ENCODE data around the gene POC1B. TPM values are rescaled to one million over a fixed set of nuclear protein-coding genes. Genes with fewer than 3 reads are reported as not detected.
A peak's percentile ranks its signal among the peaks of the same experiment; 100 is the strongest.

Gene POC1B
- 5.7 TPM for total RNA-seq (ENCODE audit: unreplicated experiment)
- long read RNA-seq, partial matches to known transcripts = 1 of 2 reads
- long read RNA-seq, other reads (novel, unspliced or antisense) = 1 of 2 reads

DNA sequence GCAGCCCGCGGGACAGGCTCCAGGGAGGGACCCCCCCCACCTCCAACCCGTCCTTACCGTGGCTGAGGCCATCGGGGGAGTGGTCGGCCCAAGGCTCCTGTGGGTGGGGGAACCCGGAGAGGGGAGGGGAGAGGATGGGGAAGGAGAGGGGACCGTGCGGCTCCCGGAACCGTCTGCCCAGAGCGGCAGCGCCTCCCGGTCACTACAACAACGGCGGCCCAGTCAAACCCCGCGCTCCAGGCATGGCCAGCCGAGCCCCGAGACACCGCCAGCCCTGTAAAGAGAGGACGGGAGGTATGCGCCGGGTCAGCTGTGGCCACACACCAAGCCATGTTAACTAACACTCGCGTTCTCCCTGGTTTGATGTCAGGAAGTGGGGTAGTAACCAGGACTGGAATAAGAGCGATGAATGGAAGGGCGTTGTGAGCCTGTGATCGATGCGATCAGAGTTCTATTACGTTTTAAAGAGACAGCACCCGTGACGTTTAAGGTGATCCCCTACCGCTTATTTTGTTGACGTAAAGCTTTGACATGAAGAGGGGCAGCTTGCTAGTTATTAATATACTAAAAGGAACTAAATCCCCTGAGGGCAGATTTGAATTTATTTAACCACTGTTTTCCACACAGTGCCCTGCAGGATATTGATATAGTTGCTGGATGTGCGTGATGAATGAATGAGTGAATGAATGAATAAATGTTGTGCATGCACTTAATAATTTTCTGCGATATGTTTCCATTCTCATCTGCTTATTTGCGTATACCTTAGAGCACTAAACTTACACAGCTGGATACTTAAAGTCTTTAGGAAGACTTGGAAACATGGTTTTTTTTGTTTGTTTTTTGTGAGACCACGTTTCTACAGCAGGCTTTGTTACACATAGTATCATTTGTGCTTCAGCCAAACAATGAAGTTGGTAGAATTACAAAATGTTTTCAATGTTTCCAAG, at the start of gene POC1B:
TSS of gene POC1B (minus strand) at position 224 of the 947 bp plus-strand sequence. CDS start at position 72, 152 bp downstream.
- peak within 1 kb of the TSS; percentile 96 for H3K27ac Mint-ChIP-seq (ENCODE audit: unreplicated experiment)
- H3K36me3 Mint-ChIP-seq (ENCODE audit: unreplicated experiment) = no peaks in the 10 kb centered on the region
- H3K4me3 Mint-ChIP-seq (ENCODE audit: unreplicated experiment) = peak within 1 kb of the TSS; percentile 96
- no peaks in the 10 kb centered on the region for H3K9me3 Mint-ChIP-seq (ENCODE audit: unreplicated experiment)
- peaks cover 2% of the 10 kb centered on the region for H3K27me3 Mint-ChIP-seq (ENCODE audit: unreplicated experiment)
- peak; percentile 88 for DNase-seq
- no peak for TF ChIP-seq CTCF (IDR thresholded peaks at IDR 0.05; ENCODE audit: partially characterized antibody, unreplicated experiment)
- no peaks in the 10 kb centered on the region for H3K4me1 Mint-ChIP-seq (ENCODE audit: low read depth, unreplicated experiment)

- H3K27ac Mint-ChIP-seq (ENCODE audit: unreplicated experiment) = no peak overlapping the region
- no peaks in the 10 kb centered on the region for H3K36me3 Mint-ChIP-seq (ENCODE audit: unreplicated experiment)
- DNase-seq = no peak
- peaks cover 4% of the 10 kb centered on the region for H3K4me1 Mint-ChIP-seq (ENCODE audit: low read depth, unreplicated experiment)
- no peak overlapping the region for H3K4me3 Mint-ChIP-seq (ENCODE audit: unreplicated experiment)
- TF ChIP-seq CTCF (IDR thresholded peaks at IDR 0.05; ENCODE audit: partially characterized antibody, unreplicated experiment) = no peak
- H3K9me3 Mint-ChIP-seq (ENCODE audit: unreplicated experiment) = no peaks in the 10 kb centered on the region
- H3K27me3 Mint-ChIP-seq (ENCODE audit: unreplicated experiment) = no peaks in the 10 kb centered on the region
Measured at GRCh38 chr12:89575374-89575773, 49.5 kb upstream of the POC1B start.

- Mint-ChIP-seq H3K9me3 (ENCODE audit: unreplicated experiment) (no peaks in the 10 kb centered on the region), H3K36me3 (ENCODE audit: unreplicated experiment) (no peaks in the 10 kb centered on the region), H3K27ac (ENCODE audit: unreplicated experiment) (no peak overlapping the region), H3K4me3 (ENCODE audit: unreplicated experiment) (no peak overlapping the region), H3K27me3 (ENCODE audit: unreplicated experiment) (no peaks in the 10 kb centered on the region), H3K4me1 (ENCODE audit: low read depth, unreplicated experiment) (peaks cover 4% of the 10 kb centered on the region)
- DNase-seq = no peak
- TF ChIP-seq CTCF (IDR thresholded peaks at IDR 0.05; ENCODE audit: partially characterized antibody, unreplicated experiment) = no peak
Measured at GRCh38 chr12:89574736-89575208, 48.9 kb upstream of the POC1B start.

DNA sequence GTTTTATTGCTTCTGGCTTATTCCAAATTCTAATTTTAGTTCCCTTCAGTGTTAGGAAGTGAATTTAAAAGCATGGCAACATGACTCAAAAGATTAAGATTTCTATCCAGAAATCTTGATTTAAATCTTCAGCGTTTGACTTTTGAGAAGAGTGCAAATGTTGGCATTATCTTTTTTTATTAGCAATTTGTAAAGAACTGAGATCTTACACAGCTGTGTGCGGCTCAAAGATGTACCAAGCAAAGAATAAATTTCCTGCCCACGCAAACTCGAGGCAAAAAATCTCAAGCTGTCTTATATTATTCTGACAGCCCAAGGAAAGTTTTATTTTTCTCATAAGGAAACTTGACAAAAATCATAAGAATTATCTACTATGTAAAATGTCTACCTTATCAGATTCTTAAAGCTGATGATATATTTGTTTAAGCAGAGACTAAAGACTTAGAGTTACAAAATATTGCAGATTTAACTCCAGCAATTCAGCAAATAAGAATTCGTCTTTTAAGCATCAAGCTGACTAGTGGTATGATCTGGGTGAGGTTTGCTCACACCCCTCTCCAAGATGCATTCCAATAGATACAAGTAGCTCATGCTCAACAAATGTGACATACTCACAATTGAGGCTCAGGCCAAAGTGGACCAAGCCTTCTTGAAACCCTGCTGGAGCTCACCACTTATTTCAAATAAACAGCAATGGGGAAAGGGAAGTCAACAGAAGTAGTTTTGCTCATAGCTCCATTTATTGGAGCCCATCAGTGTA, 47.4 kb upstream of the POC1B start:
- no peak for TF ChIP-seq CTCF (IDR thresholded peaks at IDR 0.05; ENCODE audit: partially characterized antibody, unreplicated experiment)
- no peaks in the 10 kb centered on the region for H3K9me3 Mint-ChIP-seq (ENCODE audit: unreplicated experiment)
- peaks cover 4% of the 10 kb centered on the region for H3K4me1 Mint-ChIP-seq (ENCODE audit: low read depth, unreplicated experiment)
- H3K36me3 Mint-ChIP-seq (ENCODE audit: unreplicated experiment) = no peaks in the 10 kb centered on the region
- DNase-seq = no peak
- H3K4me3 Mint-ChIP-seq (ENCODE audit: unreplicated experiment) = no peak overlapping the region
- no peaks in the 10 kb centered on the region for H3K27me3 Mint-ChIP-seq (ENCODE audit: unreplicated experiment)
- H3K27ac Mint-ChIP-seq (ENCODE audit: unreplicated experiment) = no peak overlapping the region

Data from glutamatergic neuron (in vitro differentiated cells).